ENCODE measurements around the gene PTGR1.

GRCh38 chr9:111599955-111600343 is 502 bp upstream of the PTGR1 start:
- TF ChIP-seq FOXP2 (optimal IDR thresholded peaks at IDR 0.05; ENCODE audit: control extremely low read depth, extremely low read length, insufficient read depth) (no peak), POLR2AphosphoS5 (IDR thresholded peaks at IDR 0.05; ENCODE audit: borderline replicate concordance, low read depth, low read length) (no peak)

Measured in SK-N-MC (cell line).